T-helper 1 cell treated with Interleukin-12 subunit alpha and Interleukin-12 subunit beta and Interleukin-4 antibody, amounts not matched to agents 30 ng/mL and 1 ng/mL, for 36 hours (primary cell): ENCODE measurements around the gene RADIL. TPM values are rescaled to one million over a fixed set of nuclear protein-coding genes. Genes with fewer than 3 reads are reported as not detected.
"Not testable (repeated sequence)": the region's sequence is repeated elsewhere in the genome, so short reads cannot be mapped to it uniquely, and the experiment has no call there.

Experiments
- intact Hi-C: fragments of 100-400 bp; cut with micrococcal nuclease; formaldehyde crosslinking; loops from one replicate; pipeline ENCODE4 v1.15.1; 2024
- total RNA-seq: library from RNA; stranded (reverse); gene quantifications from 2 replicates; pipeline ENCODE4 v1.2.3, GENCODE V29; 2022

The RADIL gene
- total RNA-seq, 1 donor from 2014 or later: 0.15 TPM

DNA sequence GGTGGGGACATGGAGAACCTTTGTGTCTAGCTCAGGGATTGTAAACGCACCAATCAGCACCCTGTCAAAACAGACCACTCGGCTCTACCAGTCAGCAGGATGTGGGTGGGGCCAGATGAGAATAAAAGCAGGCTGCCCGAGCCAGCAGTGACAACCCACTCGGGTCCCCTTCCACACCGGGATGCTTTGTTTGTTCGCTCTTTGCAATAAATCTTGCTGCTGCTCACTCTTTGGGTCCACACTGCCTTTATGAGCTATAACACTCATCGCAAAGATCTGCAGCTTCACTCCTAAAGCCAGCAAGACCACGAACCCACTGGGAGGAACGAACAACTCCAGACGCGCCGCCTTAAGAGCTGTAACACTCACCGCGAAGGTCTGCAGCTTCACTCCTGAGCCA is 89.3 kb downstream of the RADIL start:
- intact Hi-C loops: not testable (repeated sequence)

DNA sequence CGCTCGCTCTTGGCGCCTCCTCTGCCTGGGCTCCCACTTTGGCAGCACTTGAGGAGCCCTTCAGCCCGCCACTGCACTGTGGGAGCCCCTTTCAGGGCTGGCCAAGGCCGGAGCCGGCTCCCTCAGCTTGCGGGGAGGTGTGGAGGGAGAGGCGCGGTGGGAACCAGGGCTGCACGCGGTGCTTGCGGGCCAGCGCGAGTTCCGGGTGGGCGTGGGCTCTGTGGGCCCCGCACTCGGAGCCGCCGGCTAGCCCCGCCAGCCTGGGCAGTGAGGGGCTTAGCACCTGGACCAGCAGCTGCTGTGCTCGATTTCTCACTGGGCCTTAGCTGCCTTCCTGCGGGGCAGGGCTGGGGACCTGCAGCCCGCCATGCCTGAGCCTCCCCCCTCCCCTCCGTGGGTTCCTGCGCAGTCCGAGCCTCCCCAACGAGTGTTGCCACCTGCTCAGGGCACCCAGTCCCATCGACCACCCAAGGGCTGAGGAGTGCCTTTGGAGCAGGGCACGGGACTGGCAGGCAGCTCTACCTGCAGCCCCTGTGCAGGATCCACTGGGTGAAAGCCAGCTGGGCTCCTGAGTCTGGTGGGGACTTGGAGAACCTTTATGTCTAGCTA is 90.0 kb downstream of the RADIL start:
- intact Hi-C loops: loop anchor here (2.0 kb wide), 1 partner anchor 397 kb away; the partner anchor contains the start of gene WIPI2

DNA sequence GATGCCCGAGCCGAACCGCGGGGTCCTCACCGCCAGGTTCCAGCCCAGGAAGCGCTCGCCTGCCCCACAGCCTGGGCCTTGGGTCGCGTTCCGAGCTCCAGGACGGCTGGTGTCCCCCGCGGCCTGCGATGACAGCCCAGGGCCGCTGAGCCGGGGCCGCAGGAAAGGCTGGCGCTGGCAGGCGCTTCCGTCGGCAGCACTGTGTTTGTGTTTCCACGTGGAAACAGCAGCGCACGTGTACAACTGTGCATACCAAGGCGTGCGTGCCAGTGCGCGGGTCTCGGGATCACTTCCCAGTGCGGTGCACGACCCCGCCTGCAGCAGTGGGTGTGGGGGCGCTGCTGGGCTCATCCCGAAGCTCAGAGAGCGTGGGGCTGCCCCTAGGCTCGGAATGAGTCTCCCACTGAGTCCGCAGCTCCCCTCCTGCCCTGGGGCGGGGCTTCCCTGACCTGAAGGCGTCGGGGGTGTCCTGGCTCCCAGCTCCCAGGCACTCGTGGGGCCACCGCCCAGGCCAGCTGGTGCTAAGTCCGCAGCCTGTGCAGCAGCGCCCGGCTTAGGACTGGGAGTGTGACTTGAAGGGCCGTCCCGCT is 90.9 kb downstream of the RADIL start:
- intact Hi-C loops: loop anchor here (1.0 to 2.0 kb wide), 3 partner anchors 16 to 398 kb away; partner anchors contain the start of genes RADIL and WIPI2

DNA sequence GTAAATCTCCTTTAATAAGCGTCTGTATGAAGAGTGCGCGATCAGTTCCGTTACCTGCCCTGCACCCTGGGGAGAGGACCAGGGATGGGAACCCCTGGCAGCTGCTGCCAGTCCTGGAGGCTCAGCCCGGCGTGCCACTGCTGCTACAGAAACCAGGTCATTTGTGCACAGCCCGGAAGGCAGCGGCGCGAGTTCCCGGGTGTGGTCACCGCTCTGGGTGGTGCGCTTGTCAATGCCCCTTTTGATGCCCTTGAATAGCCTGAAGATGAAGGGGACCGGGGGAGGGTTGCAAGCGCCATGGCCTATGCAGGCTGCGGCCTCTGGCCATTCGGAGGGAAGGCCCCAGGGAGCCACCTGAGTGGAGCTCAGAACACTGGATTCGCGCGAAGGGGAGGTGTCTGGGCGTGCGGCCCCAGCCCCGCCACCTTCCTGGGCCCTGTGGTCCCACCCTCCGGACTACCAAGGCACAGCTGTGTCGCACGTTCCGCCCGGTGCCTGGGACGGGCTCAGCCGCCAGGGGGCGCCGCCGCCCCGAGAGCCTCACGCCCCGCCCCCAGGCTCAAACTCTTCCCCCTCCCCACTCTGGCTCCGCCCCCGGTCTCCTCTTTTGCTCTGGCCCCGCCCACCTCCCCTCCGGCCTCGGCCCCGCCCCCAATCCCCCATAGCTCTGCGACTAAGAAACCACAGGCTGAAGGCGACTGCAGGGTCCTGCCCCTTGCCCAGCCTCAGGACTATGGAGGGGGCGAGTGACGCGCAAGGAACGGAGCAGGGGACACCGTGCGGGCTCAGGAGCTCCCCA is 91.6 kb downstream of the RADIL start:
- intact Hi-C loops: loop anchor here (1.0 to 2.0 kb wide), 3 partner anchors 16 to 399 kb away; partner anchors contain the start of genes RADIL and WIPI2

DNA sequence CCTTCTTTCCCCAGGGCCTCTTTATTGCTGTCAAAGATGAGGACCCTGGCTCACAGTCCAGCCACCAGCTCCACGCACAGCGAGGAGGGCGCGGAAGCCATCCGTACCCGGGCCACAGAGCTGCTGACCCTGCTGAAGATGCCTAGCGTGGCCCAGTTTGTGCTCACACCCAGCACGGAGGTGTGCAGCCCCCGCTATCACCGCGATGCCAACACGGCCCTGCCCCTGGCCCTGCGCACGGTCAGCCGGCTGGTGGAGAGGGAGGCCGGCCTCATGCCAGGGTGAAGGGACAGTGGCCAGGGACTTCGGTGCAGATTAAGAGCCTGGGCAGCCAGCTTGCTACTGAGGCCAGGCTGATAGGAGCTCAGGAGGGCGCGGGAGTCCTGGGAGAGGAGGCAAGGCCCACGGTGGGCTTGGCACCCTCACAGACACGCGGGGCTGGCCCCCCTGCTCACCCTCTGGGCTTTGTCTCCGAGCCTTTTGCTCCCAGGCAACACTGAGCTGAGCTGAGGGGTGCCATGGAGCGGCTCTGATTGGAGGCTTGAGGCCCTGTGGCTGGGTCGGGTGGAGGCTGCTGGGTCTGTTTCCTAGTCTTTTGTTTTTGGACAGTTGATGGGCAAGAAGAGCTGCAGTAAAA is 92.3 kb downstream of the RADIL start:
- intact Hi-C loops: no loop called here

DNA sequence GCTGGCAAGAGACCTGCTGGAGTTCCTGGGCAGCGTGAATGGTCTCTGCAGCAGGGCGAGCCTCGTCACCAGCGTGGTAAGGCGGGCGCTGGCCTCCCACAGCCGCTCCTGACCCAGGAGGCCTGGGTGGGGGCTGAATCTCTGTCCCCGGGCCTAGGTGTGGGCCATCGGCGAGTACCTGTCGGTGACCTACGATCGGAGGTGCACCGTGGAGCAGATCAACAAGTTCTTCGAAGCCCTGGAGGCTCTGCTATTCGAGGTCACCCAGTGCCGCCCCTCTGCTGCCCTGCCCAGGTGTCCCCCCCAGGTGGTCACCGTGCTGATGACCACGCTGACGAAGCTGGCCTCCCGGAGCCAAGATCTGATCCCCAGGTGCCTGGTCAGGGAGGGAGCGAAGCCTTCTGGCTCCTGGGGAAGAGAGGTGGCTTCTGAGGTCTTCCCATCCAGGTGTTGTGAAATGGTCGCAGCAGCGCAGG is 93.0 kb downstream of the RADIL start:
- intact Hi-C loops: no loop called here

DNA sequence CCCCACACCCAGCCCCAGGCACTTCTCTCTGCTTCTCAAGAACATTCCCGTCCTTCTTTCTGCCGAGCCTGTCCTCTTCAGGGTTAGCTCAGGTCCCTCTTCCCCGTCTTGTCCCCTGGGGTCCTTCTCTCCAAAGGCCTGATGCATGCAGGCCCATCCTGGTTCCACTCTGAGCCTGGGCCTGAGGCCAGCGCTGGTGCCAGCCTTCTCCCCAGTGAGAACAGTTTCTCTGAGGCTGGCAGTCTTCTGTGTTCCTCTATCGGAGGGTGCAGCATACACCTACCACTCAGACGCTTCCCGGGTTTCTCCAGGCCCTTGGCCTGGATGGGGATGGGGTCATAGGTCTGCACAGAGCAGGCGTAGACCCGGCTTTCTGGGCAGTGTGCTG is 93.4 kb downstream of the RADIL start:
- intact Hi-C loops: no loop called here

GRCh38 chr7:4789194-4790077 is 94.1 kb downstream of the RADIL start:
- intact Hi-C loops: no loop called here

GRCh38 chr7:4788627-4789189 is 94.8 kb downstream of the RADIL start:
- intact Hi-C loops: no loop called here

DNA sequence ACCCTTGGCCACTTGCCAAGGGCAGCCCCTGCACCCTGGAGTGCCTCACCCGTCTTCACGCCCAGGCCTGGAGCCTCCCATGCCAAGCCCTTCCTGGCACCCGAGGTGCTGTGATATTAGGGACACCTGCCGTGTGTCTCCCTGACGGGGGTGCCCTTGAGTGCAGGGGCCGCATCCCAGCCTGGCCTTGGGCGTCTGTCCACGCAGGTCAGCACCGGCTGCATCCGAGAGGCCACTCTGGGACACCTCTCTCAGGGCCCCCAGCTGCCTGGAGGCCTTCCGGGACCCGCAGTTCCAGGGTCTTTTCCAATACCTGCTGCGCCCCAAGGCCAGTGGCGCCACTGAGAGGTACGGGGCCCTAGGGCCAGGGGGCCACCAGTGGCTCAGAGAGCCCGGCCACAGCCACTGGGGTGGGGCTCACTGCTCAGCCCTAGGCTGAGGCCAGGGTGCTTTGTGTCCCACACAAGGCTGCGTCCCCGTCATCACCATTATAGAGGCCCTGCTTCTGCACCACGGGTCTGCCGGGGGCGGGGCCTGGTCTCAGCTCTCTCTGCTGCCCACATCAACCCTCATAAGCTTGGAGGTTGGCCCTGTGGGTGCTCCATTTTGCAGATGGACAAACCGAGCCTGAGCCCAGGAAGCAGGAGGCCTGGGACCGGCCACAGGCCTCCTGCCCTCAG is 95.4 kb downstream of the RADIL start:
- intact Hi-C loops: no loop called here

GRCh38 chr7:4787541-4787940 is 96.0 kb downstream of the RADIL start:
- intact Hi-C loops: no loop called here

- intact Hi-C loops: no loop called here
These were observed 97.5 kb downstream of the RADIL start for GRCh38 chr7:4786015-4786414.

DNA sequence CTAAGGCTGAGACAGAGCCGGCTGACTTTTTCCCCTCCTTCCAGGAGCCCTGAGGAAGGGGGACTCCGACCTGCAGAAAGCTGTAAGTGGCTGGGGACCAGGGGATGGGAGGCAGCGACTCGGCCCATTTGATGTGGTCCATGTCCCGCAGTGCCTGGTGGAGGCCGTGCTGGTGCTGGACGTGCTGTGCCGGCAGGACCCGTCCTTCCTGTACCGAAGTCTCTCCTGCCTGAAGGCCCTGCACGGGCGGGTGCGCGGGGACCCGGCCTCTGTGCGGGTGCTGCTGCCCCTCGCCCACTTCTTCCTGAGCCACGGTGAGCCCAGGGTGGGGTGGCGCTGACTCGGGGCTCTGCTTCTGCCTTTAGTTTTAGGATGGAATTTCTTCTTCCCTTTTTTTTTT is 98.1 kb downstream of the RADIL start:
- intact Hi-C loops: no loop called here

DNA sequence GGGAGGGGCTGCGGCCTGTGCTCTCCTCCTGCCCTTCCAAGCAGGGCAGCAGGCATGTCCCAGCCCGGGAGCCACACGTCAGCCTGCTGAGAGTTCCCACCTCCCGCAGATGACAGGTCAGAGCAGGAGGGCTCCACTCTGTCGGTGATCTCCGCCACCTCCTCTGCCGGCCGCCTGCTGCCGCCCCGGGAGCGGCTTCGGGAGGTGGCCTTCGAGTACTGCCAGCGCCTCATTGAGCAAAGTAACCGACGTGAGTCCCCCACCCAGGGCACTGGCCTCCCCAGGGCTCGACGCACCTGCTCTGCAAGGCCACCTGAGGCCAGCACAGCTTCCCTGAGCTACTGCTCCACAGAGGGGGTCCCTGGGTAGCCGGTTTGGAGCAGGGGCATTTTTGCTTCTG is 98.7 kb downstream of the RADIL start:
- intact Hi-C loops: no loop called here

GRCh38 chr7:4783762-4784351 is 99.7 kb downstream of the RADIL start:
- intact Hi-C loops: no loop called here

- intact Hi-C loops: no loop called here
These were observed 100.2 kb downstream of the RADIL start for GRCh38 chr7:4783292-4783652.

- intact Hi-C loops: no loop called here
These were observed 100.9 kb downstream of the RADIL start for GRCh38 chr7:4782333-4783291.

DNA sequence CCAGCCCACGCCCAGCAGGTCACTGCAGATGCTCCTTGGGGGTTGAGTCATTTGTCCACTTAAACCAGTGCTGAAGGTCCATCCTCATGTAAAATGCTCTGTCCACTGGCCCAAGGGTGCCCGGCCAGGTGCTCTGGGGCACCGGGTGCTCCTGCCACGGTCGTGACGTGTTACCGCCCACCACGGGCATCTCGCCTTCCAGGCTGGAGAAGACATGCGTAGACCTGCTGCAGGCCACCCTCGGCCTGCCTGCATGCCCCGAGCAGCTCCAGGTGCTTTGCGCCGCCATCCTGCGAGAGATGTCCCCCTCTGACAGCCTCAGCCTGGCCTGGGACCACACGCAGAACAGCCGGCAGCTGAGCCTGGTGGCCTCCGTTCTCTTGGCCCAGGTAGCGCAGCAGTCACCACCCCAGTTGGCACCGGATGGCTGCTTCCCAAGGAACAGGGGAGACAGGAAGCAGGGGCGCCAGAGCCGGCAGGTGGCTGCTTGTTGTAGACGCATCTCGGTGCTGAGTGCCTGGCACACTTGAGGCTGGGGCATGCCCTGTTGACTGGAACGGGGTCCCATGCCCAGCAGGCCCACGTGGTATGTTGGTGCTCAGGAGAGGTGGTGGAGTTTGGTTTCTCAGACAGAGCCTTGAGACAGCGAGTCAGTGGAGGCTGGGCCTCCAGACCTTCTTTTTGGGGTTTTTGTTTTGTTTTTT is 102.0 kb downstream of the RADIL start:
- intact Hi-C loops: no loop called here
